NCI-H1048 (cell line): ENCODE results near the gene MTA1.

Experiments used
- DNase-seq: peaks from one replicate; lab custom pipeline; 2025; lab: John Stamatoyannopoulos, UW

Gene MTA1

DNA sequence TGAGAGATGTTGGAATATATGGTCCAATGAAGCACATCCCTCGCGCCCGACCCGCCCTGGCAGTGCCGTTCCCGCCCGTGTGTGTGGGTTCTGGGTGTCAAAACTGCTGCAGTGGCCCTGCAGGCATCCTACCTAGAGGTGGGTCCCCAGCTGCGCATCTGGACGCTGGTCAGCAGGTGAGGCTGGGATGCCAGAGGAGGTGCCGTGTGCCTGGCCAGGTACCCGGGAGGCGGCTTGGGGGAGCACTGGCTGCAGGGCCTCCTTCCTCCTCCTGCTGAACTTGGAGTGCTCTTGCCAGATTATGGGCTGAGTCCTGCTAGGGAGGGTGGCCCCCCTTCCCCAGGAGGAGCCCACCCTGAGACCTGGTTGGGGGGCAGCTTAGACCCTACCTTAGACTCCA lies 5.2 kb downstream of the MTA1 start:
- DNase-seq: no peak

GRCh38 chr14:105425823-105426247 lies 6.2 kb downstream of the MTA1 start:
- DNase-seq: no peak

- no peak for DNase-seq
Observed at GRCh38 chr14:105426416-105427130, 6.9 kb downstream of the MTA1 start.

- DNase-seq: no peak
Observed at GRCh38 chr14:105427412-105427811, 7.8 kb downstream of the MTA1 start.

GRCh38 chr14:105427936-105428485 lies 8.4 kb downstream of the MTA1 start:
- DNase-seq: no peak

GRCh38 chr14:105430042-105430441 lies 10.4 kb downstream of the MTA1 start:
- DNase-seq: no peak

- DNase-seq: no peak
Observed at GRCh38 chr14:105430565-105430964, 10.9 kb downstream of the MTA1 start.

GRCh38 chr14:105431256-105431655 lies 11.6 kb downstream of the MTA1 start:
- no peak for DNase-seq

DNA sequence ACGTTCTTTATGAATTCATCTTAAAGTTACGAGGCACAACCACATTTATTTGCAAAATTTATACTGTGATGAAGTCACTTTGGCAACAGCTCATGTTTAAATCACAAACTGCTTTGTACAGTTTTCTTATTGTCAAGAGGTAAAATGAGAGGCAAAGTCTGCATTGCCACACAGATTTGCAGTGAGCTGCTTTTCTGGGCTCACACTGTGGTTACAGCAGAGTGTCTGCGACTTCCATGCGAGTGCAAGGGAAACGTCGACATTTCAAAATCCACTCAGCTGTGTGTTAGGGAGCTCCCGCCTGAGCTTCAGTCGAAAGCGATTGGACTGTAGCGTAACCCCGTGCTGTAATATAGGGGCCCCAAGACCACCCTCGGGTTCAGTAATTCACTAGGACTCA lies 13.0 kb downstream of the MTA1 start:
- DNase-seq: no peak

- DNase-seq: no peak
Observed at GRCh38 chr14:105433161-105433605, 13.6 kb downstream of the MTA1 start.

DNA sequence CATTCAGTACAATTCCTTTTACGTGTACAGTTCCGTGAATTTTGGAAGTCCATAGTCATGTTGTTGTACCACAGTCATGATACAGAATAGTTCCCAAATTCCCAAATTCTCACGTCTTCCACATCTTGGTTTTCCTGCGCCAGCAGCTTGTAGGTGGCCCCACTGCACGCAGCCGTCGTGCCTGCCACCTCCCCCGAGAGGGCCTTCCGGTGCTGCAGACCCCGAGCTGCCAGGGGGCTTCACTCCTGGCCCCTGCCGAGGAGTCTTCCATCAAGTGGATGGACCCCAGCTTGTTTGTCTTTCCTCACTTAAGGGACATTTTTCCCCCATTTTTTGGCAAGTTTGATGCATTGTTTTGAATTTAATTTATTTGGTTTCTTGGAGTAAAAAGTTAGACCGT lies 16.8 kb downstream of the MTA1 start:
- no peak for DNase-seq

DNA sequence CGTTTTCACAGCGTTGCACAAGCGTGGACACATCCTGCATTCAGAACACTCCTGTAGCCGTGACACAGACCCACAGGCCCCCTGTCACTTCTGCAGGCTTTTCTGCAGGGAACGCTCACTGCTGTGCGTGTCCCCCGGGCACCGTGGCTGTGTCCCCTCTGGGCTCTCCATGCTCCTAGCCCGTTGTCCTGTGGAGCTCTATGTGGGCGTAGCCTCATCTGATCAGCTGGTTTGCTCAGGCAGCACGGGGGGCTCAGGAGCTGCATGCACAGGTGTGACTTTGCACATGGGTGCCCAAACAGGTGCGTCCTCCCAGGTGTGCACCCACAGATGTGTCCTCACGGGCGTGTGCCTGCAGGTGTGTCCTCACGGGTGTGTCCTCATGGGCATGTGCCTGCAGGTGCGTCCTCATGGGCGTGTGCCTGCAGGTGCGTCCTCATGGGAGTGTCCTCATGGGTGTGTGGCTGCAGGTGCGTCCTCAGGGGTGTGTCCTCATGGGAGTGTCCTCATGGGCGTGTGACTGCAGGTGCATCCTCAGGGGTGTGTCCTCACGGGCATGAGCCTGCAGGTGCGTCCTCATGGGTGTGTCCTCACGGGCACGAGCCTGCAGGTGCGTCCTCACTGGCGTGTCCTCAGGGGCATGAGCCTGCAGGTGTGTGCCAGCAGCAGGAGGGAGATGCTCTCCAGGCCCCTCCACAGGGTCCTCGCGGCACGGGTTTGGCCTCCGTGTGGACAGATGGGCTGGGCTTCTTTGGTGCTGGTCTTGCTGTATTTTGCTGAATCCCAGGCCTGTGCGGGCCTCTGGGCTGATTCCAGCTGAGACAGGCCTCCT lies 17.5 kb downstream of the MTA1 start:
- DNase-seq: no peak

GRCh38 chr14:105437723-105438500 lies 18.3 kb downstream of the MTA1 start:
- DNase-seq: no peak

- no peak for DNase-seq
Observed at GRCh38 chr14:105439179-105439578, 19.6 kb downstream of the MTA1 start.

- no peak for DNase-seq
Observed at GRCh38 chr14:105439710-105440553, 20.3 kb downstream of the MTA1 start.

GRCh38 chr14:105440554-105440900 lies 20.9 kb downstream of the MTA1 start:
- no peak for DNase-seq

DNA sequence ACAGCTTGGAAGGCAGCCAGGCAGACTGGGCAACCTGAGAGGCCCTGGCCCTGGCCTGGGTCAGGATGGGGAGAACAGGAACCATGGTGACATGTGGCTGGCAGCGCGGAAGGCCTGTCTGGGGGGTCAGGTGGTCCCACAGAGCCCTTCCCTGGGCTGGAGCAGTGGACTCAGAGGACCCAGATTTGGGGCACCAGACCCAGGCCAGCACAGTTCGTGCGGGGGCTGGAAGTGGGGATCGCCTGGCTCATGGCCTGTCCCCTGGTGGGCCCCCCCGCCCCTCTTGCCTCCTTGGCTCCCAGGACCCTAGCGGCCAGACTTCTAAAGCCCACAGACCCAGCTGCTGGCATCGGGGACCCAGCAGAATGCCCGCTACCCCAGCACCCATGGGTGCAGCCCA lies 21.4 kb downstream of the MTA1 start:
- no peak for DNase-seq

DNA sequence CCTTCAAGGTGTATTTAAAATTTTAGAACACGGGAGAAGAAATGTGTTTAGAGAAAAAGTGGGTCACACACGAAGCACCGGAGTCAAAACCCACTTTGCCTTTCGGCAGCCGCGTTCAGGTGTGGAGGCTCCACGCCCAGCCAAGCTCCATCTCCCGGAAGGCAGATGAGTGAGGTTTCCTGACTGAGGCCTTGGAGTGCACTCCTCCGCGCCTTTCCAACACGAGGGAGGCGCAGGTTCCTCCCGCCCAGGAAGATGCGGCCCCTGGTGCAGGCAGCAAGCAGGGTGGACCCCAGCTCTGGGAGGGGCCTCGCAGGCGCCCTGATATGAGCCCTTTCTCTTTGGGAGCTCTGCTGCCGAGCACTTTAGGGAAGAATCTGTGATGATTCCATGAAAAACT lies 22.5 kb downstream of the MTA1 start:
- no peak for DNase-seq

GRCh38 chr14:105442834-105443233 lies 23.2 kb downstream of the MTA1 start:
- DNase-seq: no peak

GRCh38 chr14:105444859-105445258 lies 25.2 kb downstream of the MTA1 start:
- DNase-seq: no peak

DNA sequence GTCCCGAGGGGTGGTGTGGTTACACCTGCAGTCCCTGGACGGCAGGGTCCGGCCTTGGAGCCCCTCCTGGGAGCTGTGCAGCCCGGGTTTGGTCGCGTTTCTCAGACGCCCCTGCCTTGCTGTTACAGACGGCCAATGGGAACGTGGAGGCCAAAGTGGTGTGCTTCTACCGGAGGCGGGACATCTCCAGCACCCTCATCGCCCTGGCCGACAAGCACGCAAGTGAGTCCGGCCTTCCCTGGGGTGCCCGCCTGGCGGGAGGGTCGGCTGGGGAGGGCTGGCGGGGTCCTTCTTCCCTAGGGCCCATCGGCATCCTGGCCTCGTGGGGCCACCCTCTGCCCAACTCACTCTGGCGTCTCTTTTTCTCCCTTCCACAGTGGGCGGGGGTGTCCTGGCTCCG lies 25.7 kb downstream of the MTA1 start:
- DNase-seq: no peak
